PC-3 (cell line): ENCODE measurements around the gene SLC51A. TPM values are rescaled to one million over a fixed set of nuclear protein-coding genes. Genes with fewer than 3 reads are reported as not detected.

Experiments used
- ATAC-seq: fragments of 200-7000 bp; cut with Tn5 transposase; 2 replicates; pipeline ENCODE4 v1.9.1; 2020; ENCODE audit warnings: mild to moderate bottlenecking, moderate library complexity
- BruUV-seq: library from RNA; stranded (reverse); fragments of 400-500 nt; replicated peaks from 2 replicates; lab custom pipeline; 2021; lab: Mats Ljungman, UMichigan
- CTCF ChIA-PET: fragments of 300-600 bp; sonication (Branson Sonifier 250); formaldehyde crosslinking; loops from one replicate; lab custom pipeline; 2022; ENCODE audit warnings: antibody characterized with exemption; lab: Charles Lee
- POLR2A ChIA-PET: fragments of 300-600 bp; sonication (Branson Sonifier 250); formaldehyde crosslinking; loops from one replicate; lab custom pipeline; 2022; ENCODE audit warnings: antibody characterized with exemption; ENCODE audit not compliant: unreplicated experiment; lab: Charles Lee
- DNase-seq: peaks from one replicate; pipeline ENCODE4 v3.0.0-alpha.2; 2015
- H2AFZ ChIP-seq: fragments of 300-600 bp; sonication (generic); 2 replicates; pipeline ENCODE4 v1.6.0; 2016; ENCODE audit warnings: antibody characterized with exemption, low read length
- H3F3A ChIP-seq: fragments of 300-600 bp; sonication (generic); one replicate; pipeline ENCODE4 v1.6.0; 2017; ENCODE audit warnings: antibody characterized with exemption, low read length, control low read depth, mild to moderate bottlenecking; ENCODE audit not compliant: unreplicated experiment
- H3K27ac ChIP-seq: fragments of 300-600 bp; sonication (generic); 2 replicates; pipeline ENCODE4 v1.5.1; 2016; ENCODE audit warnings: mild to moderate bottlenecking, low read length
- H3K27me3 ChIP-seq: fragments of 300-600 bp; sonication (generic); 2 replicates; pipeline ENCODE4 v1.6.1; 2016; ENCODE audit warnings: low read length, mixed read lengths
- H3K36me3 ChIP-seq: fragments of 300-600 bp; sonication (generic); 2 replicates; pipeline ENCODE4 v1.6.1; 2016; ENCODE audit warnings: low read depth, mixed run types, low read length, mixed read lengths
- H3K4me1 ChIP-seq: fragments of 300-600 bp; sonication (generic); 2 replicates; pipeline ENCODE4 v1.5.1; 2016; ENCODE audit warnings: low read length; ENCODE audit not compliant: insufficient read depth
- H3K4me2 ChIP-seq: fragments of 300-600 bp; sonication (generic); 2 replicates; pipeline ENCODE4 v1.6.0; 2016; ENCODE audit warnings: low read length
- H3K4me3 ChIP-seq: fragments of 300-600 bp; sonication (generic); 2 replicates; pipeline ENCODE4 v1.5.1; 2016; ENCODE audit warnings: mild to moderate bottlenecking, low read length, mixed read lengths
- H3K79me2 ChIP-seq: fragments of 300-600 bp; sonication (generic); 2 replicates; pipeline ENCODE4 v1.6.1; 2017; ENCODE audit warnings: low read length, mixed read lengths
- H3K9ac ChIP-seq: fragments of 300-600 bp; sonication (generic); 2 replicates; pipeline ENCODE4 v1.6.0; 2016; ENCODE audit warnings: mild to moderate bottlenecking, low read length
- H3K9me2 ChIP-seq: fragments of 300-600 bp; sonication (generic); replicated peaks from 2 replicates; pipeline ENCODE4 v1.6.1; 2016; ENCODE audit warnings: mixed run types, low read length, mixed read lengths
- H3K9me3 ChIP-seq: fragments of 300-600 bp; sonication (generic); 2 replicates; pipeline ENCODE4 v1.6.1; 2016; ENCODE audit warnings: low read length, mixed read lengths
- H4K20me1 ChIP-seq: fragments of 300-600 bp; sonication (generic); 2 replicates; pipeline ENCODE4 v1.6.1; 2016; ENCODE audit warnings: low read length, mixed read lengths
- EZH2 ChIP-seq: fragments of 300-600 bp; sonication (generic); IDR thresholded peaks from one replicate; pipeline ENCODE4 v1.6.1; 2017; ENCODE audit warnings: antibody characterized with exemption, mild to moderate bottlenecking, low read length; ENCODE audit not compliant: unreplicated experiment
- EZH2phosphoT487 ChIP-seq: fragments of 300-600 bp; sonication (generic); IDR thresholded peaks from 2 replicates; pipeline ENCODE4 v1.6.1; 2018; ENCODE audit warnings: mild to moderate bottlenecking, antibody characterized with exemption, low read length, borderline replicate concordance
- intact Hi-C: fragments of 100-400 bp; cut with micrococcal nuclease; formaldehyde crosslinking; loops from 2 replicates; pipeline ENCODE4 v1.9.0; 2023
- total RNA-seq: library from RNA; depleted of rRNA; stranded (reverse); fragments of >200 nt; gene quantifications from 2 replicates; pipeline ENCODE4 v1.2.3, GENCODE V29; 2014
- TF ChIP-seq, protein P1 (sequence below): fragments of 300-600 bp; sonication (generic); conservative IDR thresholded peaks from 2 replicates; pipeline ENCODE4 v1.5.1; 2017; ENCODE audit warnings: antibody characterized with exemption, low read depth, mild to moderate bottlenecking, low read length

SLC51A gene
- total RNA-seq, 1 experiment from 2014 or later, result 9.7 TPM

DNA sequence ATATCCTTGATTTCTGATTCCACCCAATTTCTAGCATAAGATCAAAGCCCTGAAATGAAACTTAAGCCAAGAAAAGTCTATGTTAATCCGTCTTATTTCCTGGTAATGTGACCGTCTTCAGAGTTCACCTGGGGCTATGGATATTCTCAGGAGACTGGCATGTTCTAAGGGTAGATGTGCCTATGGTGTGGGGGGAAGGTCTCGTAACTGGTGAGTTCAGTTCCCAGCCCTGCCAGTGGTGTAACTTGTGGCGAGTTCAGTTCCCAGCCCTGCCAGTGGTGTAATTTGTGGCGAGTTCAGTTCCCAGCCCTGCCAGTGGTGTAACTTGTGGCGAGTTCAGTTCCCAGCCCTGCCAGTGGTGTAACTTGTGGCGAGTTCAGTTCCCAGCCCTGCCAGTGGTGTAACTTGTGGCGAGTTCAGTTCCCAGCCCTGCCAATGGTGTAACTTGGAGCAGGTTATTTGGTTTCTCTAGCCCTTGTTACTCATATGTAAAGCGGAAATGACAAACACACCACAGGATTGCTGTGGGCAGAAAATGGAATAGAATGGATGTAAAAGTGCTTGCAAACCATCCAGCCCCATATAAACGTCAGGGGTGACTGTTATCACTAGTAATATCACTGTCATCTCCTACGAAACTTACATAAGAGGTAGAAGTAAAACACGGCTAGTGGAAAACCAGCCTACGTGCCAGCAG, 30.4 kb downstream of the SLC51A start:
- peak; percentile 98 for ATAC-seq
- ChIA-PET POLR2A (no interaction called here), CTCF (no interaction called here)
- Histone ChIP-seq H3K79me2 (no peaks in the 10 kb centered on the region; the same call in 1 of the 2 replicates), H3K4me1 (peaks cover 18% of the 10 kb centered on the region), H3K27ac (peak overlapping the region; percentile 69), H3K9me3 (no peaks in the 10 kb centered on the region), H3K9me2 (no peaks in the 10 kb centered on the region), H3F3A (no peaks in the 10 kb centered on the region), H3K27me3 (no peaks in the 10 kb centered on the region), H4K20me1 (no peaks in the 10 kb centered on the region), H3K4me3 (no peak overlapping the region), H3K4me2 (0 out of 2 replicates have a peak overlapping the region, but pooled peaks have one; percentile 3), H3K9ac (no peak overlapping the region; the same call in 1 of the 2 replicates), H3K36me3 (peaks cover 29% of the 10 kb centered on the region; the same call in 1 of the 2 replicates), H2AFZ (no peak overlapping the region)
- TSS peak; percentile 25 for BruUV-seq
- intact Hi-C loops, result no loop called here
- no peak for TF ChIP-seq EZH2phosphoT487
- TF ChIP-seq EZH2, result no peak
- TF ChIP-seq, protein P1, sequence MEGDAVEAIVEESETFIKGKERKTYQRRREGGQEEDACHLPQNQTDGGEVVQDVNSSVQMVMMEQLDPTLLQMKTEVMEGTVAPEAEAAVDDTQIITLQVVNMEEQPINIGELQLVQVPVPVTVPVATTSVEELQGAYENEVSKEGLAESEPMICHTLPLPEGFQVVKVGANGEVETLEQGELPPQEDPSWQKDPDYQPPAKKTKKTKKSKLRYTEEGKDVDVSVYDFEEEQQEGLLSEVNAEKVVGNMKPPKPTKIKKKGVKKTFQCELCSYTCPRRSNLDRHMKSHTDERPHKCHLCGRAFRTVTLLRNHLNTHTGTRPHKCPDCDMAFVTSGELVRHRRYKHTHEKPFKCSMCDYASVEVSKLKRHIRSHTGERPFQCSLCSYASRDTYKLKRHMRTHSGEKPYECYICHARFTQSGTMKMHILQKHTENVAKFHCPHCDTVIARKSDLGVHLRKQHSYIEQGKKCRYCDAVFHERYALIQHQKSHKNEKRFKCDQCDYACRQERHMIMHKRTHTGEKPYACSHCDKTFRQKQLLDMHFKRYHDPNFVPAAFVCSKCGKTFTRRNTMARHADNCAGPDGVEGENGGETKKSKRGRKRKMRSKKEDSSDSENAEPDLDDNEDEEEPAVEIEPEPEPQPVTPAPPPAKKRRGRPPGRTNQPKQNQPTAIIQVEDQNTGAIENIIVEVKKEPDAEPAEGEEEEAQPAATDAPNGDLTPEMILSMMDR, result no peak
- peak; percentile 87 for DNase-seq

DNA sequence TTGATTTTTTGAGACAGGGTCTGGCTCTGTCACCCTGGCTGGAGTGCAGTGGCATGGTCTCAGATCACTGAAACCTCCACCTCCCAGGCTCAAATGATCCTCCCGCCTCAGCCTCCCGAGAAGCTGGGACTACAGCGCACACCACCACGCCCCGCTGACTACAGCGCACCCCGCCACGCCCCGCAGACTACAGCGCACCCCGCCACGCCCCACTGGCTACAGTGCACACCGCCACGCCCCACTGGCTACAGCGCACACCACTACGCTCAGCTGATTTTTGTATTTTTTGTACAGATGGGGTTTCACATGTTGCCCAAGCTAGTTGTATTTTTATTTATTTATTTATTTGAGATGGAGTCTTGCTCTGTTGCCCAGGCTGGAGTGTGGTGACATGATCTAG, 35.6 kb downstream of the SLC51A start:
- no peaks in the 10 kb centered on the region; the same call in 1 of the 2 replicates for H3K79me2 ChIP-seq
- CTCF ChIA-PET, result no interaction called here
- intact Hi-C loops, result loop anchor here (2.0 to 10.0 kb wide), 3 partner anchors 183 to 433 kb away; partner anchors contain the start of gene UBXN7

More for the DNA sequence above, 35.6 kb downstream of the SLC51A start:
- peaks cover 23% of the 10 kb centered on the region; the same call in 1 of the 2 replicates for H3K36me3 ChIP-seq
- H4K20me1 ChIP-seq, result no peaks in the 10 kb centered on the region
- no peak overlapping the region for H3K4me2 ChIP-seq
- H2AFZ ChIP-seq, result no peak overlapping the region
- H3K4me3 ChIP-seq, result no peak overlapping the region
- TF ChIP-seq EZH2phosphoT487, result no peak
- TF ChIP-seq, protein P1, result no peak
- TF ChIP-seq EZH2, result no peak
- no peaks in the 10 kb centered on the region for H3K9me3 ChIP-seq
- ATAC-seq, result no peak
- H3K9me2 ChIP-seq, result no peaks in the 10 kb centered on the region
- H3K9ac ChIP-seq, result no peak overlapping the region
- no TSS peak for BruUV-seq
- no peak for DNase-seq
- H3K27me3 ChIP-seq, result no peaks in the 10 kb centered on the region
- no peaks in the 10 kb centered on the region for H3F3A ChIP-seq
- peaks cover 11% of the 10 kb centered on the region for H3K4me1 ChIP-seq
- H3K27ac ChIP-seq, result no peak overlapping the region
- POLR2A ChIA-PET, result no interaction called here
